ENCODE results near the gene GOSR2. TPM values are rescaled to one million over a fixed set of nuclear protein-coding genes. Genes with fewer than 3 reads are reported as not detected.

GOSR2 gene
- total and polyA plus RNA-seq, 2 of the 8 experiments (the other 6 are each of a cell fraction or from before 2014, with no cell fraction given): 28.2 to 36.2 TPM

DNA sequence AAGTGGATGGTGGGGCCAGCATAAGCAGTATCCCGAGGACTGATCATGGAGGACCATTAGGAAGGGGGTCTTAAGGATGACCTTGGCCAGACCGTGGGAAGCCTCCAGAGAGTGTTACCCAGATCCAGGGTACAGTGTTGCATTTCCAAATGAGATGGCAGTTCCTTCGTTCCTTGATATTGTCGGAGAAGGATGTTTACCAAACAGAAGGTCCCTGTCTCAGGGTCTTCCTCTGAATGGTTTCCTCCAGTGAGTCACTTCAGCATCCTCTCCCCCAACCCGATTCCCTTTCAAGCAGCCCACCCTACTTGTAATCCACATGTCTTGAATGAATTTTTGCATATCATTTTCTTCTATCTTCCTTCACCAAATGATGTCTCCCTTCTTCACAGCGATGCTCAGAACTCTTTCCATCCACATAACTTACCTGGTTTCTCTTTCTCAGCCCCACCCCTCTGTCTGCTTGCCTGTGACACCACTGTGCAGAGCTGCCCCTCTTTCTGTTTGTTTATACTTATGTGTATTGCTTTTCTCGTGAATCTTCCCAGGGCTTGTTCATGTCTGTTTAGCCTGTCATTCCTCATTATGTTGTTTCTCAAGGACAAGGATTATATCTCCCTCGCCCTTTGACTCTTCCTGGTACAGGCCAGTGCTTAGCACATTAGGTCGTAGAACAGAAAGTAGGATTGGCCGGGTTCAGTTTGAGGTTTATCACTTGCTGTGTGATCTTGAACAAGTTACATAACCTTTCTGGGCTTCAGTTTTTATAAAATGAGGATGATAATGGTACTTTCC is 5.7 kb downstream of the GOSR2 start:
- FAIRE-seq (no peak), DNase-seq (ENCODE audit: low read depth in 1 of 2, low spot score in 2 of 2) (no peak)
- Histone ChIP-seq H2BK5ac (ENCODE audit: low read depth, low read length) (no peak overlapping the region), H3K9ac (replicated peaks in 1 of 4; ENCODE audit: extremely low read depth in 1 of 4, low read depth in 3 of 4, low read length in 3 of 4) (no peak overlapping the region), H3K23me2 (ENCODE audit: low read depth, low read length) (no peaks in the 10 kb centered on the region), H3K4me1 (replicated peaks in 1 of 4; ENCODE audit: control insufficient read depth in 3 of 4, insufficient read depth in 4 of 4, low read length in 3 of 4) (peaks cover 0 to 2% (median 0%) of the 10 kb centered on the region in 4 experiments; a peak in 1 of 7 replicates), H2AFZ (ENCODE audit: low read length) (no peak overlapping the region), H3K56ac (replicated peaks; ENCODE audit: insufficient read length, low read depth, low read length) (no peak overlapping the region), H2BK20ac (ENCODE audit: low read length) (no peak overlapping the region), H4K5ac (ENCODE audit: insufficient read length, low read depth, low read length) (no peak overlapping the region), H3K18ac (ENCODE audit: extremely low read depth, low read length) (no peak overlapping the region), H2BK120ac (replicated peaks; ENCODE audit: low read depth, low read length) (no peak overlapping the region), H3K27me3 (replicated peaks in 1 of 4; ENCODE audit: control insufficient read depth in 3 of 4, extremely low read depth in 1 of 4, insufficient read depth in 3 of 4, low read length in 3 of 4) (no peaks in the 10 kb centered on the region; a peak in 1 of 7 replicates), H3K79me1 (ENCODE audit: low read depth, low read length) (peaks cover 17% of the 10 kb centered on the region), H2BK15ac (ENCODE audit: low read length) (no peak overlapping the region), H4K8ac (ENCODE audit: extremely low read depth, insufficient read depth, low read length) (no peak overlapping the region), H3K4me2 (ENCODE audit: insufficient read depth in 1 of 2, low read depth in 2 of 2, low read length in 2 of 2) (no peak overlapping the region), H3K4ac (replicated peaks; ENCODE audit: insufficient read length, low read depth, low read length) (no peak overlapping the region), H3K79me2 (ENCODE audit: control insufficient read depth in 1 of 2, insufficient read depth in 2 of 2, low read length in 2 of 2) (peaks cover 5 to 58% of the 10 kb centered on the region in 2 experiments), H2BK12ac (ENCODE audit: low read depth, low read length) (no peak overlapping the region), H3K23ac (ENCODE audit: insufficient read length) (no peak overlapping the region), H3K4me3 (ENCODE audit: extremely low read depth in 1 of 4, insufficient read depth in 2 of 4, low read depth in 3 of 4, low read length in 4 of 4) (no peak overlapping the region), H4K20me1 (replicated peaks in 1 of 2; ENCODE audit: control insufficient read depth in 1 of 2, insufficient read depth in 2 of 2, low read length in 2 of 2) (peaks cover 6 to 12% of the 10 kb centered on the region in 2 experiments), H3K36me3 (ENCODE audit: control insufficient read depth in 2 of 4, insufficient read depth in 4 of 4, low read length in 3 of 4) (peaks cover 19 to 43% (median 27%) of the 10 kb centered on the region in 4 experiments), H2AK5ac (ENCODE audit: low read depth, low read length) (no peak overlapping the region), H3K9me3 (ENCODE audit: insufficient read depth in 2 of 2, low read depth in 1 of 2, low read length in 1 of 2) (no peaks in the 10 kb centered on the region), H3K27ac (ENCODE audit: low read depth, low read length) (no peak overlapping the region), H3K14ac (ENCODE audit: insufficient read length) (no peak overlapping the region), H4K91ac (replicated peaks; ENCODE audit: insufficient read length, low read length) (no peak overlapping the region)
- WGBS, 2 experiments (ENCODE audit: extremely low coverage in 1 of 2, insufficient coverage in 1 of 2, insufficient read length in 1 of 2, insufficient replicate concordance in 2 of 2, low coverage in 1 of 2, low lambda C conversion rate in 2 of 2, missing lambda C conversion rate in 1 of 2): 93% methylated on average over 10 of the region's 10 CpGs; no CpG with 5 or more reads in 1 of the 2 experiments
- ChIA-PET CTCF (ENCODE audit: partially characterized antibody) (interaction anchor here (0.6 to 1.3 kb wide), 3 partner anchors 11 to 80 kb away, joined by 3 read pairs; no protein-coding TSS in a partner anchor), POLR2A (ENCODE audit: partially characterized antibody) (no interaction called here)
- TF ChIP-seq ATF2 (IDR thresholded peaks at IDR 0.05; ENCODE audit: low read length) (no peak), TCF12 (IDR thresholded peaks at IDR 0.05; ENCODE audit: low read depth, low read length) (no peak), CBX5 (IDR thresholded peaks at IDR 0.05; ENCODE audit: low read depth, low read length) (no peak), RNF2 (IDR thresholded peaks at IDR 0.05; ENCODE audit: borderline replicate concordance, low read depth, low read length, missing control alignments, poor library complexity, severe bottlenecking) (no peak), NRF1 (IDR thresholded peaks at IDR 0.05; ENCODE audit: low read depth, low read length) (no peak), TAF1 (IDR thresholded peaks at IDR 0.05; ENCODE audit: low read depth, low read length) (no peak), EZH2 (IDR thresholded peaks at IDR 0.05; ENCODE audit: low read depth, low read length, severe bottlenecking) (no peak), ATF3 (IDR thresholded peaks at IDR 0.05; ENCODE audit: insufficient read depth, low read depth, low read length) (no peak), POLR2A (IDR thresholded peaks at IDR 0.05; ENCODE audit: control extremely low read depth in 1 of 2, low read depth in 2 of 2, low read length in 2 of 2) (no peak), YY1 (IDR thresholded peaks at IDR 0.05; ENCODE audit: low read depth, low read length) (no peak)
